ENCODE measurements around the gene SBF2.

Gene SBF2

GRCh38 chr11:9774591-9775397 lies 519.2 kb downstream of the SBF2 start:
- DNase-seq (ENCODE audit: low read depth in 2 of 2), result no peak

- no peak for DNase-seq (ENCODE audit: low read depth in 2 of 2)
Measured at GRCh38 chr11:9774109-9774508, 519.9 kb downstream of the SBF2 start.

- no peak for DNase-seq (ENCODE audit: low read depth in 2 of 2)
Measured at GRCh38 chr11:9773524-9773923, 520.5 kb downstream of the SBF2 start.

GRCh38 chr11:9772218-9772617 lies 521.8 kb downstream of the SBF2 start:
- DNase-seq (ENCODE audit: low read depth in 2 of 2), result no peak

- no peak for DNase-seq (ENCODE audit: low read depth in 2 of 2)
Measured at GRCh38 chr11:9771071-9771511, 522.9 kb downstream of the SBF2 start.

- DNase-seq (ENCODE audit: low read depth in 2 of 2), result no peak
Measured at GRCh38 chr11:9769621-9770020, 524.4 kb downstream of the SBF2 start.

GRCh38 chr11:9765320-9766101 lies 528.5 kb downstream of the SBF2 start:
- no peak for DNase-seq (ENCODE audit: low read depth in 2 of 2)

GRCh38 chr11:9763301-9763700 lies 530.7 kb downstream of the SBF2 start:
- DNase-seq (ENCODE audit: low read depth in 2 of 2), result no peak

GRCh38 chr11:9762531-9762930 lies 531.5 kb downstream of the SBF2 start:
- no peak for DNase-seq (ENCODE audit: low read depth in 2 of 2)

GRCh38 chr11:9761441-9761945 lies 532.5 kb downstream of the SBF2 start:
- DNase-seq (ENCODE audit: low read depth in 2 of 2), result no peak

GRCh38 chr11:9760193-9760575 lies 533.8 kb downstream of the SBF2 start:
- DNase-seq (ENCODE audit: low read depth in 2 of 2), result no peak

GRCh38 chr11:9759519-9760192 lies 534.4 kb downstream of the SBF2 start:
- peak; percentile 86 to 92 for DNase-seq (ENCODE audit: low read depth in 2 of 2)

- peak; percentile 52 to 53 for DNase-seq (ENCODE audit: low read depth in 2 of 2)
Measured at GRCh38 chr11:9758637-9759518, 535.1 kb downstream of the SBF2 start.

- peak; percentile 90 to 95 for DNase-seq (ENCODE audit: low read depth in 2 of 2)
Measured at GRCh38 chr11:9757809-9758636, 536.0 kb downstream of the SBF2 start.

- no peak for DNase-seq (ENCODE audit: low read depth in 2 of 2)
Measured at GRCh38 chr11:9756878-9757277, 537.1 kb downstream of the SBF2 start.

GRCh38 chr11:9756461-9756860 lies 537.6 kb downstream of the SBF2 start:
- DNase-seq (ENCODE audit: low read depth in 2 of 2), result no peak

- DNase-seq (ENCODE audit: low read depth in 2 of 2), result no peak
Measured at GRCh38 chr11:9755561-9756185, 538.3 kb downstream of the SBF2 start.

- DNase-seq (ENCODE audit: low read depth in 2 of 2), result no peak
Measured at GRCh38 chr11:9754010-9754471, 540.0 kb downstream of the SBF2 start.

- DNase-seq (ENCODE audit: low read depth in 2 of 2), result no peak
Measured at GRCh38 chr11:9753021-9753420, 541.0 kb downstream of the SBF2 start.

- no peak for DNase-seq (ENCODE audit: low read depth in 2 of 2)
Measured at GRCh38 chr11:9752091-9752490, 541.9 kb downstream of the SBF2 start.
